Smooth muscle cell (in vitro differentiated cells): Measurements from ENCODE around the gene THAP6. TPM values are rescaled to one million over a fixed set of nuclear protein-coding genes. Genes with fewer than 3 reads are reported as not detected.

Experiments used
- DNase-seq: peaks from one replicate; lab custom pipeline; 2025; ENCODE audit not compliant: unreplicated experiment; lab: John Stamatoyannopoulos, UW
- H2AFZ ChIP-seq: fragments of 200-600 bp; sonication (generic); 2 replicates; pipeline ENCODE4 v1.6.0; 2016; ENCODE audit warnings: antibody characterized with exemption, low read depth, mild to moderate bottlenecking
- H3F3A ChIP-seq: fragments of 200-600 bp; sonication (generic); 2 replicates; pipeline ENCODE4 v1.6.0; 2017; ENCODE audit warnings: antibody characterized with exemption, low read depth
- H3K27ac ChIP-seq: fragments of 200-600 bp; sonication (generic); 2 replicates; pipeline ENCODE4 v1.5.1; 2016; ENCODE audit warnings: low read depth, mild to moderate bottlenecking
- H3K27me3 ChIP-seq: fragments of 200-600 bp; sonication (generic); 2 replicates; pipeline ENCODE4 v1.6.1; 2016; ENCODE audit warnings: low read depth, mild to moderate bottlenecking
- H3K36me3 ChIP-seq: fragments of 200-600 bp; sonication (generic); 2 replicates; pipeline ENCODE4 v1.5.1; 2016; ENCODE audit warnings: low read depth
- H3K4me1 ChIP-seq: fragments of 200-600 bp; sonication (generic); 2 replicates; pipeline ENCODE4 v1.5.1; 2016; ENCODE audit warnings: low read depth
- H3K4me2 ChIP-seq: fragments of 200-600 bp; sonication (generic); 2 replicates; pipeline ENCODE4 v1.6.0; 2016; ENCODE audit warnings: mild to moderate bottlenecking
- H3K4me3 ChIP-seq: fragments of 200-600 bp; sonication (generic); 2 replicates; pipeline ENCODE4 v1.5.1; 2016; ENCODE audit warnings: mild to moderate bottlenecking
- H3K79me2 ChIP-seq: fragments of 200-600 bp; sonication (generic); 2 replicates; pipeline ENCODE4 v1.6.0; 2016; ENCODE audit warnings: low read depth, mild to moderate bottlenecking
- H3K9ac ChIP-seq: fragments of 200-600 bp; sonication (generic); 2 replicates; pipeline ENCODE4 v1.6.0; 2016; ENCODE audit warnings: low read depth
- H3K9me3 ChIP-seq: fragments of 200-600 bp; sonication (generic); replicated peaks from 2 replicates; pipeline ENCODE4 v1.5.1; 2016; ENCODE audit warnings: low read depth
- H4K20me1 ChIP-seq: fragments of 200-600 bp; sonication (generic); 2 replicates; pipeline ENCODE4 v1.6.0; 2016; ENCODE audit warnings: low read depth
- WGBS: methylation state at CpG from one replicate; pipeline ENCODE4 v1.1.7; 2016; ENCODE audit warnings: low lambda C conversion rate; 5-methylcytosine and 5-hydroxymethylcytosine counted together
- polyA plus RNA-seq: library from polyadenylated mRNA; unstranded; fragments of >200 nt; fragmentation: Nextera tagmentation; extraction: Ambion mirVana; gene quantifications from 2 replicates; pipeline ENCODE4 v1.2.1, GENCODE V29; 2016
- total RNA-seq: library from RNA; depleted of rRNA; stranded (reverse); fragments of >200 nt; gene quantifications from 2 replicates; pipeline ENCODE4 v1.2.3, GENCODE V29; 2014
- TF ChIP-seq, protein P1 (sequence below): fragments of 200-600 bp; sonication (generic); IDR thresholded peaks from 2 replicates; pipeline ENCODE4 v1.5.1; 2017; ENCODE audit warnings: borderline replicate concordance, mild to moderate bottlenecking, antibody characterized with exemption; ENCODE audit not compliant: insufficient read depth, poor library complexity, severe bottlenecking

Gene THAP6
- total and polyA plus RNA-seq, 2 experiments from 2014 or later = 7.4 to 14.7 TPM

DNA sequence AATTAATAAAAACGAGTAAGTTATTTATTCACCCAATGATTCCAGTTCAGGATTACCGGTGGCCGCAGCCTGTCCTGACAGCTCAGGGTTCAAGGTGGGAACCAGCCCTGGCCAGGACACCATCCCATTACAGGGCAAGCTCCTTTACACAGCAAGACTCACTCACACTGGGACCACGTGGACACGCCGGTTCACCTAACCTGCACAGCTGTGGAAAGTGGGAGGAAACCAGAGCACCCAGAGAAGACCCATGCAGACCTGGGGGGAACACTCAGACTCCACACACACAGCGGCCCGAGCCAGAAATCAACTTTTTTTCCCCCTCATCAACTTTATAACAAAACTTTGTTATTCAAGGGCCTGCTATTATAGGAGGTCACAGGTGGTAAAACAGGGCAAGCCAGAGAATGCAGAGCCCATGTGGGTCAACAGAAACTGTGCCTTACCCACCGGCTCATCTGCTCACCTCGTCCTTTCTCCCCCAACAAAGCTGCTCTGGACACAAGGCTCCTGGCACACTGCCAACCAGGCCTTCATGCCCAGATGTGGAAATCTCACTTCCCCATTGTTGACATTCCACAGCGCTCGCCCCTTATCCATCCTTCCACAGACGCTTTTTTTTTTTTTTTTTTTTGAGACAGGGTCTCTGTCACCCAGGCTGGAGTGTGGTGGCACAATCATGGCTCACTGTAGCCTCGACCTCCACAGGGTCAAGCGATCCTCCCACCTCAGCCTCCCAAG, 33.5 kb downstream of the THAP6 start:
- no peak for DNase-seq
- no peaks in the 10 kb centered on the region for H3K79me2 ChIP-seq
- no peaks in the 10 kb centered on the region for H3K4me1 ChIP-seq
- no peaks in the 10 kb centered on the region for H3K9me3 ChIP-seq
- H3K4me2 ChIP-seq = no peak overlapping the region
- H3K9ac ChIP-seq = no peak overlapping the region
- no peak overlapping the region for H3K27ac ChIP-seq
- no peaks in the 10 kb centered on the region for H4K20me1 ChIP-seq
- H3K36me3 ChIP-seq = no peaks in the 10 kb centered on the region
- no peak overlapping the region for H2AFZ ChIP-seq
- H3F3A ChIP-seq = peaks cover 8% of the 10 kb centered on the region
- no peak overlapping the region for H3K4me3 ChIP-seq
- no peaks in the 10 kb centered on the region for H3K27me3 ChIP-seq
- TF ChIP-seq, protein P1, sequence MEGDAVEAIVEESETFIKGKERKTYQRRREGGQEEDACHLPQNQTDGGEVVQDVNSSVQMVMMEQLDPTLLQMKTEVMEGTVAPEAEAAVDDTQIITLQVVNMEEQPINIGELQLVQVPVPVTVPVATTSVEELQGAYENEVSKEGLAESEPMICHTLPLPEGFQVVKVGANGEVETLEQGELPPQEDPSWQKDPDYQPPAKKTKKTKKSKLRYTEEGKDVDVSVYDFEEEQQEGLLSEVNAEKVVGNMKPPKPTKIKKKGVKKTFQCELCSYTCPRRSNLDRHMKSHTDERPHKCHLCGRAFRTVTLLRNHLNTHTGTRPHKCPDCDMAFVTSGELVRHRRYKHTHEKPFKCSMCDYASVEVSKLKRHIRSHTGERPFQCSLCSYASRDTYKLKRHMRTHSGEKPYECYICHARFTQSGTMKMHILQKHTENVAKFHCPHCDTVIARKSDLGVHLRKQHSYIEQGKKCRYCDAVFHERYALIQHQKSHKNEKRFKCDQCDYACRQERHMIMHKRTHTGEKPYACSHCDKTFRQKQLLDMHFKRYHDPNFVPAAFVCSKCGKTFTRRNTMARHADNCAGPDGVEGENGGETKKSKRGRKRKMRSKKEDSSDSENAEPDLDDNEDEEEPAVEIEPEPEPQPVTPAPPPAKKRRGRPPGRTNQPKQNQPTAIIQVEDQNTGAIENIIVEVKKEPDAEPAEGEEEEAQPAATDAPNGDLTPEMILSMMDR = no peak
- 83% methylated on average over 15 of the region's 15 CpGs for WGBS

DNA sequence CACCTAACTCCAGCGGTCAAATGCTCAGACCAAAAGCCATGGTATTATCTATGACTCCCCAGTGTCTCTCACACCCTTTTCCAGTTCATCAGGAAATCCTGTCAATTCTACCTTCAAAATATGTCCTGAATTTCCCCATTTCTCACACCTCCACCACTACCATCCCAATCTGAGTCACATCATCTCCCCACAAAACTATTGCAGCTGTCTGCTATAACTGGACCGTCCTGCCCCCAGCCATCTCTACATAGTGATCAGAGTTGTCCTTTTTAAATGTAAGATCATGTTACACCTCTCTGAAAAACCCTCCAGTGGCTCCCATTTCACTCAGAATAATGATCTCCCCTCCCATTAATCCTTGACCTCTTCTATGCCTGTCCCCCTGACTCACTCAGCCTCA, 34.7 kb downstream of the THAP6 start:
- TF ChIP-seq, protein P1 = no peak
- Histone ChIP-seq H3K9me3 (no peaks in the 10 kb centered on the region), H4K20me1 (no peaks in the 10 kb centered on the region), H3K27me3 (no peaks in the 10 kb centered on the region), H3K9ac (no peak overlapping the region), H3K4me1 (no peaks in the 10 kb centered on the region), H3K79me2 (no peaks in the 10 kb centered on the region), H2AFZ (no peak overlapping the region), H3K36me3 (no peaks in the 10 kb centered on the region), H3K27ac (no peak overlapping the region), H3F3A (no peaks in the 10 kb centered on the region), H3K4me2 (no peak overlapping the region), H3K4me3 (no peak overlapping the region)
- no peak for DNase-seq
- 83% methylated on average over 2 of the region's 2 CpGs for WGBS

DNA sequence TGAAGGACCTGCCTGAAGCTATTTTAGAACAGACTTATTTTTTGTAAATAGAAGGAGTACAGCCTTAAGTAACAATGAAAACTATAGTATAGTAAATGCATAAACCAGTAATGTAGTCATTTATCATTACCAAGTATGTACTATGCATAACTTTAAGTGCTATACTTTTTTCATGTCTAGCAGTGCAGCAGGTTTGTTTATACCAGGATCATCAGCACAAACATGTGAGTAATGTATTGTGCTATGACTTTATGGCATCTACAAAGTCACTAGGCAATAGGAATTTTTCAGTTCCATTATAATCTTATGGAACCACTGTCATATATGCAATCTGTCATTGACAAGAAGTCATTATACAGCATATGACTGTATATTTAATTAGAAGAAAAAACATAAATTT, 38.2 kb downstream of the THAP6 start:
- H3K4me1 ChIP-seq = no peaks in the 10 kb centered on the region

More for the DNA sequence above, 38.2 kb downstream of the THAP6 start:
- no peaks in the 10 kb centered on the region for H3K9me3 ChIP-seq
- H3F3A ChIP-seq = peaks cover 9% of the 10 kb centered on the region
- H3K9ac ChIP-seq = no peak overlapping the region
- no peaks in the 10 kb centered on the region for H3K27me3 ChIP-seq
- no peak overlapping the region for H3K27ac ChIP-seq
- no peak overlapping the region for H3K4me3 ChIP-seq
- H3K36me3 ChIP-seq = no peaks in the 10 kb centered on the region
- H3K79me2 ChIP-seq = no peaks in the 10 kb centered on the region
- no peaks in the 10 kb centered on the region for H4K20me1 ChIP-seq
- no peak overlapping the region for H3K4me2 ChIP-seq
- TF ChIP-seq, protein P1 = no peak
- no peak overlapping the region for H2AFZ ChIP-seq
- no peak for DNase-seq
